IMR-90 (cell line): ENCODE data around the gene DYNC1LI2. TPM values are rescaled to one million over a fixed set of nuclear protein-coding genes. Genes with fewer than 3 reads are reported as not detected.

ENCODE experiments used
- ATAC-seq: fragments of 200-7000 bp; cut with Tn5 transposase; 2 replicates; pipeline ENCODE4 v1.9.1; 2020; ENCODE audit warnings: low read depth, mild to moderate bottlenecking, moderate library complexity
- BruUV-seq: library from RNA; stranded (reverse); fragments of 400-500 nt; replicated peaks from 2 replicates; lab custom pipeline; 2021; lab: Mats Ljungman, UMichigan
- CTCF ChIA-PET: fragments of 300-600 bp; formaldehyde crosslinking; extraction: SDS; loops from one replicate; lab custom pipeline; 2021; ENCODE audit warnings: antibody characterized with exemption; lab: Yijun Ruan, JAX
- POLR2A ChIA-PET: fragments of 300-600 bp; sonication (Branson Sonifier 250); formaldehyde crosslinking; loops from one replicate; lab custom pipeline; 2022; ENCODE audit warnings: antibody characterized with exemption; ENCODE audit not compliant: unreplicated experiment; lab: Charles Lee
- DNase-seq: peaks from one replicate; pipeline ENCODE4 v3.0.0; 2013
- H2AFZ ChIP-seq: replicated peaks from 2 replicates; pipeline ENCODE3; 2013; ENCODE audit warnings: low read length, mild to moderate bottlenecking; ENCODE audit not compliant: poor library complexity
- H2AK5ac ChIP-seq: 2 replicates; pipeline ENCODE4 v1.6.1; 2013; ENCODE audit warnings: low read depth, low read length, inconsistent platforms
- H2AK9ac ChIP-seq: replicated peaks from 2 replicates; pipeline ENCODE3; 2013; ENCODE audit warnings: mild to moderate bottlenecking, low read depth, low read length, moderate library complexity; ENCODE audit not compliant: poor library complexity
- H2BK120ac ChIP-seq: 2 replicates; pipeline ENCODE4 v1.6.1; 2013; ENCODE audit warnings: low read depth, low read length, inconsistent platforms
- H2BK15ac ChIP-seq: 3 replicates; pipeline ENCODE4 v1.6.1; 2013; ENCODE audit warnings: low read depth, low read length, inconsistent platforms
- H2BK20ac ChIP-seq: 2 replicates; pipeline ENCODE4 v1.6.1; 2013; ENCODE audit warnings: low read depth, mild to moderate bottlenecking, inconsistent platforms, low read length, moderate library complexity
- H2BK5ac ChIP-seq: 2 replicates; pipeline ENCODE4 v1.6.1; 2013; ENCODE audit warnings: mild to moderate bottlenecking, low read depth, low read length, inconsistent platforms; ENCODE audit not compliant: poor library complexity, severe bottlenecking
- H3K14ac ChIP-seq: replicated peaks from 2 replicates; pipeline ENCODE4 v1.6.1; 2013; ENCODE audit warnings: low read depth, low read length, inconsistent platforms
- H3K18ac ChIP-seq: 2 replicates; pipeline ENCODE4 v1.6.1; 2013; ENCODE audit warnings: low read depth, low read length, control low read depth
- H3K23ac ChIP-seq: 2 replicates; pipeline ENCODE4 v1.6.1; 2013; ENCODE audit warnings: low read depth, low read length, inconsistent platforms
- H3K27ac ChIP-seq: 2 replicates; pipeline ENCODE4 v1.5.1; 2013; ENCODE audit warnings: mild to moderate bottlenecking, control low read depth, low read length; ENCODE audit not compliant: insufficient read depth
- H3K27me3 ChIP-seq: 2 replicates; pipeline ENCODE4 v1.6.1; 2013; ENCODE audit warnings: low read length; ENCODE audit not compliant: control insufficient read depth, insufficient read depth
- H3K36me3 ChIP-seq: 2 replicates; pipeline ENCODE4 v1.6.1; 2013; ENCODE audit warnings: low read length, mixed read lengths; ENCODE audit not compliant: control insufficient read depth, insufficient read depth
- H3K4ac ChIP-seq: 2 replicates; pipeline ENCODE4 v1.6.1; 2013; ENCODE audit warnings: low read depth, low read length, inconsistent platforms
- H3K4me1 ChIP-seq: 2 replicates; pipeline ENCODE4 v1.6.1; 2013; ENCODE audit warnings: low read length, mixed read lengths; ENCODE audit not compliant: control insufficient read depth, insufficient read depth
- H3K4me2 ChIP-seq: 2 replicates; pipeline ENCODE4 v1.6.1; 2013; ENCODE audit warnings: low read depth, mild to moderate bottlenecking, control low read depth, low read length, moderate library complexity
- H3K4me3 ChIP-seq: 2 replicates; pipeline ENCODE4 v1.5.1; 2013; ENCODE audit warnings: low read depth, mild to moderate bottlenecking, control low read depth, low read length, moderate library complexity; ENCODE audit not compliant: insufficient read depth
- H3K56ac ChIP-seq: 2 replicates; pipeline ENCODE4 v1.6.1; 2013; ENCODE audit warnings: low read length, inconsistent platforms; ENCODE audit not compliant: insufficient read depth; ENCODE audit errors: extremely low read depth
- H3K79me1 ChIP-seq, 2 experiments: 2 replicates each; pipeline ENCODE4 v1.6.1; 2013; ENCODE audit warnings: low read length in 2 of 2, inconsistent platforms in 1 of 2, low read depth in 1 of 2
- H3K9ac ChIP-seq: 2 replicates; pipeline ENCODE4 v1.6.1; 2013; ENCODE audit warnings: low read depth, low read length, control low read depth
- H3K9me1 ChIP-seq: 2 replicates; pipeline ENCODE4 v1.6.1; 2013; ENCODE audit warnings: low read length, inconsistent platforms; ENCODE audit not compliant: insufficient read depth
- H3K9me3 ChIP-seq: 2 replicates; pipeline ENCODE4 v1.6.1; 2013; ENCODE audit warnings: low read length; ENCODE audit not compliant: control insufficient read depth, insufficient read depth
- H4K20me1 ChIP-seq: 2 replicates; pipeline ENCODE4 v1.6.1; 2013; ENCODE audit warnings: low read length, inconsistent platforms; ENCODE audit not compliant: insufficient read depth
- H4K5ac ChIP-seq: 2 replicates; pipeline ENCODE4 v1.6.1; 2013; ENCODE audit warnings: mild to moderate bottlenecking, low read depth, low read length, control low read depth
- H4K8ac ChIP-seq, 2 experiments: 2 replicates each; pipeline ENCODE4 v1.6.1; 2013; ENCODE audit warnings: low read depth in 2 of 2, low read length in 2 of 2, control low read depth in 1 of 2, inconsistent platforms in 1 of 2
- H4K91ac ChIP-seq: 2 replicates; pipeline ENCODE4 v1.6.1; 2013; ENCODE audit warnings: low read depth, low read length, inconsistent platforms; ENCODE audit not compliant: insufficient read depth
- BHLHE40 ChIP-seq: fragments of 150-350 bp; IDR thresholded peaks from 2 replicates; pipeline ENCODE4 v1.6.1; 2016; ENCODE audit warnings: mild to moderate bottlenecking, low read depth, low read length
- CEBPB ChIP-seq: IDR thresholded peaks from 2 replicates; pipeline ENCODE4 v1.6.1; 2012; ENCODE audit warnings: low read depth, low read length, improper control_type of control experiment
- CHD1 ChIP-seq: IDR thresholded peaks from 2 replicates; pipeline ENCODE4 v1.6.1; 2012; ENCODE audit warnings: low read depth, low read length, improper control_type of control experiment
- FOS ChIP-seq: fragments of 150-350 bp; IDR thresholded peaks from 2 replicates; pipeline ENCODE4 v1.6.1; 2016; ENCODE audit warnings: low read depth, low read length
- MAFK ChIP-seq: IDR thresholded peaks from 2 replicates; pipeline ENCODE4 v1.6.1; 2012; ENCODE audit warnings: low read depth, low read length, improper control_type of control experiment
- MAZ ChIP-seq: IDR thresholded peaks from 2 replicates; pipeline ENCODE4 v1.6.1; 2012; ENCODE audit warnings: low read depth, mild to moderate bottlenecking, low read length, improper control_type of control experiment, moderate library complexity, borderline replicate concordance
- MXI1 ChIP-seq: IDR thresholded peaks from 2 replicates; pipeline ENCODE4 v1.6.1; 2012; ENCODE audit warnings: low read depth, mild to moderate bottlenecking, low read length, moderate library complexity, borderline replicate concordance
- NFE2L2 ChIP-seq: fragments of 150-350 bp; IDR thresholded peaks from 2 replicates; pipeline ENCODE4 v1.6.1; 2016; ENCODE audit warnings: low read depth, mild to moderate bottlenecking, low read length
- POLR2A ChIP-seq: IDR thresholded peaks from 2 replicates; pipeline ENCODE4 v1.6.1; 2012; ENCODE audit warnings: mild to moderate bottlenecking, low read depth, low read length
- RAD21 ChIP-seq: IDR thresholded peaks from 2 replicates; pipeline ENCODE4 v1.6.1; 2012; ENCODE audit warnings: low read length, improper control_type of control experiment
- RCOR1 ChIP-seq: IDR thresholded peaks from 2 replicates; pipeline ENCODE4 v1.6.1; 2012; ENCODE audit warnings: mild to moderate bottlenecking, low read length, improper control_type of control experiment; ENCODE audit not compliant: insufficient replicate concordance
- RFX5 ChIP-seq: IDR thresholded peaks from 2 replicates; pipeline ENCODE4 v1.8.0; 2012; ENCODE audit warnings: low read depth, mild to moderate bottlenecking, low read length, moderate library complexity
- SMC3 ChIP-seq: fragments of 150-350 bp; IDR thresholded peaks from 2 replicates; pipeline ENCODE4 v1.6.1; 2016; ENCODE audit warnings: low read depth, mild to moderate bottlenecking, antibody characterized with exemption, low read length, moderate library complexity
- WGBS, 2 experiments: methylation state at CpG; one replicate each; pipeline versions ENCODE4 v1.1.5 to v1.1.7; 2013; ENCODE audit warnings: missing lambda C conversion rate in 2 of 2; ENCODE audit not compliant: insufficient read length in 1 of 2; ENCODE audit errors: extremely low coverage in 2 of 2; 5-methylcytosine and 5-hydroxymethylcytosine counted together
- dilution Hi-C: fragments of 300-500 bp; cut with HindIII; formaldehyde crosslinking; loops from one replicate; pipeline ENCODE4 v1.14.3; 2018; ENCODE audit warnings: low sequenced_read_pairs; ENCODE audit not compliant: unreplicated experiment
- in situ Hi-C: fragments of 300-500 bp; cut with MboI; formaldehyde crosslinking; loops from 3 replicates; pipeline ENCODE4 v1.14.3; 2019; ENCODE audit warnings: low sequenced_read_pairs, inconsistent platforms, mixed read lengths
- intact Hi-C: fragments of 100-400 bp; cut with micrococcal nuclease; formaldehyde crosslinking; loops from 2 replicates; pipeline ENCODE4 v1.10.0; 2022
- polyA plus RNA-seq, 3 experiments: library from polyadenylated mRNA; depleted of rRNA; stranded (reverse); fragments of >200 nt; gene quantifications; 2 replicates each; pipeline ENCODE4 v1.2.3, GENCODE V29; 2012; ENCODE audit warnings: low replicate concordance in 1 of 3
- total RNA-seq: library from RNA; depleted of rRNA; stranded (reverse); fragments of >200 nt; gene quantifications from 2 replicates; pipeline ENCODE4 v1.2.3, GENCODE V29; 2012
- TF ChIP-seq, protein P1 (sequence below): conservative IDR thresholded peaks from 2 replicates; pipeline ENCODE4 v1.5.1; 2012; ENCODE audit warnings: mild to moderate bottlenecking, low read depth, low read length, improper control_type of control experiment
- TF ChIP-seq, protein P2 (sequence below): fragments of 150-350 bp; IDR thresholded peaks from 2 replicates; pipeline ENCODE4 v1.6.1; 2016; ENCODE audit warnings: low read depth, mild to moderate bottlenecking, low read length, moderate library complexity, borderline replicate concordance
- TF ChIP-seq, protein P3 (sequence below): fragments of 150-350 bp; IDR thresholded peaks from 2 replicates; pipeline ENCODE4 v1.6.1; 2017; ENCODE audit warnings: mild to moderate bottlenecking, antibody characterized with exemption, low read length, low read depth

The DYNC1LI2 gene
- total and polyA plus RNA-seq, 2 of the 4 experiments (the other 2 are of a cell fraction), result 65.3 to 88.4 TPM

DNA sequence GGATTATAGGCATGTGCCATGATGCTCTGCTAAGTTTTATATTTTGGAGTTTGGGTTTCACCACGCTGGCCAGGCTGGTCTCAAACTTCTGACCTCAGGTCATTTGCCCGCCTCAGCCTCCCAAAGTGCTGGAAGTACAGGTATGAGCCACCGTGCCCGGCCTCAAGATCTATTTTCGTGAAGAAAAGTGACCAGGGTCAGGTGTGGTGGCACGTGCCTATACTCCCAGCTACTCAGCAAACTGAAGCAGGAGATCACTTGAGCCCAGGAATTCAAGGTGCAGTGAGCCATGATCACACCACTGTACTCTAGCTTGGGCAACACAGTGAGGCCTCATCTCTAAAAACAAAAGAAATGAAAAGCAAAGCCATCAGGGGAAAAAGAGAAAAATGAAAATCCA lies 73.6 kb downstream of the DYNC1LI2 start:
- Histone ChIP-seq H3K4ac (no peak overlapping the region), H2AFZ (no peak overlapping the region), H3K9ac (no peak overlapping the region), H4K5ac (no peak overlapping the region), H3K4me1 (peaks cover 10% of the 10 kb centered on the region), H2AK9ac (no peak overlapping the region), H2BK15ac (no peak overlapping the region), H3K4me3 (no peak overlapping the region), H4K91ac (no peak overlapping the region), H3K27ac (no peak overlapping the region), H2BK20ac (no peak overlapping the region), H3K4me2 (no peak overlapping the region), H3K79me1 (peaks cover 3 to 31% of the 10 kb centered on the region in 2 experiments; a peak in 3 of 4 replicates), H2BK5ac (no peak overlapping the region), H3K18ac (no peak overlapping the region), H4K20me1 (no peaks in the 10 kb centered on the region), H2AK5ac (no peak overlapping the region), H3K56ac (no peak overlapping the region), H3K14ac (no peak overlapping the region), H4K8ac (no peak overlapping the region), H3K27me3 (no peaks in the 10 kb centered on the region), H3K9me3 (no peaks in the 10 kb centered on the region), H3K36me3 (no peaks in the 10 kb centered on the region), H2BK120ac (no peak overlapping the region), H3K23ac (no peak overlapping the region), H3K9me1 (peaks cover 6% of the 10 kb centered on the region; the same call in 1 of the 2 replicates)
- dilution Hi-C loops (no loop called here), in situ Hi-C loops (no loop called here), intact Hi-C loops (no loop called here)
- ChIA-PET CTCF (interaction anchor here (1.2 kb wide), 1 partner anchor 14 kb away, joined by 3 read pairs; no protein-coding TSS in a partner anchor), POLR2A (no interaction called here)
- BruUV-seq, result no TSS peak
- TF ChIP-seq NFE2L2 (no peak), MAFK (no peak), RFX5 (no peak), POLR2A (no peak), SMC3 (no peak), BHLHE40 (no peak), MAZ (no peak), CEBPB (no peak), RCOR1 (no peak), FOS (no peak), MXI1 (no peak), CHD1 (no peak), RAD21 (no peak)
- TF ChIP-seq, protein P1, sequence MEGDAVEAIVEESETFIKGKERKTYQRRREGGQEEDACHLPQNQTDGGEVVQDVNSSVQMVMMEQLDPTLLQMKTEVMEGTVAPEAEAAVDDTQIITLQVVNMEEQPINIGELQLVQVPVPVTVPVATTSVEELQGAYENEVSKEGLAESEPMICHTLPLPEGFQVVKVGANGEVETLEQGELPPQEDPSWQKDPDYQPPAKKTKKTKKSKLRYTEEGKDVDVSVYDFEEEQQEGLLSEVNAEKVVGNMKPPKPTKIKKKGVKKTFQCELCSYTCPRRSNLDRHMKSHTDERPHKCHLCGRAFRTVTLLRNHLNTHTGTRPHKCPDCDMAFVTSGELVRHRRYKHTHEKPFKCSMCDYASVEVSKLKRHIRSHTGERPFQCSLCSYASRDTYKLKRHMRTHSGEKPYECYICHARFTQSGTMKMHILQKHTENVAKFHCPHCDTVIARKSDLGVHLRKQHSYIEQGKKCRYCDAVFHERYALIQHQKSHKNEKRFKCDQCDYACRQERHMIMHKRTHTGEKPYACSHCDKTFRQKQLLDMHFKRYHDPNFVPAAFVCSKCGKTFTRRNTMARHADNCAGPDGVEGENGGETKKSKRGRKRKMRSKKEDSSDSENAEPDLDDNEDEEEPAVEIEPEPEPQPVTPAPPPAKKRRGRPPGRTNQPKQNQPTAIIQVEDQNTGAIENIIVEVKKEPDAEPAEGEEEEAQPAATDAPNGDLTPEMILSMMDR, result no peak
- TF ChIP-seq, protein P2, sequence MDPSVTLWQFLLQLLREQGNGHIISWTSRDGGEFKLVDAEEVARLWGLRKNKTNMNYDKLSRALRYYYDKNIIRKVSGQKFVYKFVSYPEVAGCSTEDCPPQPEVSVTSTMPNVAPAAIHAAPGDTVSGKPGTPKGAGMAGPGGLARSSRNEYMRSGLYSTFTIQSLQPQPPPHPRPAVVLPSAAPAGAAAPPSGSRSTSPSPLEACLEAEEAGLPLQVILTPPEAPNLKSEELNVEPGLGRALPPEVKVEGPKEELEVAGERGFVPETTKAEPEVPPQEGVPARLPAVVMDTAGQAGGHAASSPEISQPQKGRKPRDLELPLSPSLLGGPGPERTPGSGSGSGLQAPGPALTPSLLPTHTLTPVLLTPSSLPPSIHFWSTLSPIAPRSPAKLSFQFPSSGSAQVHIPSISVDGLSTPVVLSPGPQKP, result no peak
- TF ChIP-seq, protein P3, sequence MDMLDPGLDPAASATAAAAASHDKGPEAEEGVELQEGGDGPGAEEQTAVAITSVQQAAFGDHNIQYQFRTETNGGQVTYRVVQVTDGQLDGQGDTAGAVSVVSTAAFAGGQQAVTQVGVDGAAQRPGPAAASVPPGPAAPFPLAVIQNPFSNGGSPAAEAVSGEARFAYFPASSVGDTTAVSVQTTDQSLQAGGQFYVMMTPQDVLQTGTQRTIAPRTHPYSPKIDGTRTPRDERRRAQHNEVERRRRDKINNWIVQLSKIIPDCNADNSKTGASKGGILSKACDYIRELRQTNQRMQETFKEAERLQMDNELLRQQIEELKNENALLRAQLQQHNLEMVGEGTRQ, result no peak
- DNase-seq, result no peak
- ATAC-seq, result no peak
- WGBS, 2 experiments, result 89% methylated on average over 5 of the region's 6 CpGs; no CpG with 5 or more reads in 1 of the 2 experiments
